Hematopoietic multipotent progenitor cell treated with erythropoietin and hydrocortisone succinate and interleukin-3 and kit ligand, for 17 days (in vitro differentiated cells): ENCODE measurements around the gene SCN5A.

Experiments
- DNase-seq: peaks from one replicate; pipeline ENCODE4 v3.0.0-alpha.2; 2015; ENCODE audit warnings: low spot score

The SCN5A gene

GRCh38 chr3:38536671-38537070, 112.8 kb downstream of the SCN5A start:
- no peak for DNase-seq

DNA sequence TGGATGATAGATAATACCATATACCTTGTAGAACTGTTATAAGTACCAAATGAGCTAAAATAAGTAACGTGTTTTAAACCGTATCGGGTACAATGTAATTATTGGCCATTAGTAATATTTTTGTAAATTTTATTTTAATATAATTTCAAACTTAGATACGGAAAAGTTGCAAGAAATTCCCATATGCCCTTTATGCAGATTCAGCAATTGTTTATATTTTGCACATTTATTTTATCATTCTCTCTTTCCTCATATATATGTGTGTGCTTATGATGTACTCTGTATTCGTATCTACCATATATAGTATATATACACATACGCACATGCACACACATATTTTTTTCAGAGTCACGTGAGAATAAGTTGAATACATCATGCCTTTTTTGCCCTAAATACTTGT, 114.9 kb downstream of the SCN5A start:
- no peak for DNase-seq

DNA sequence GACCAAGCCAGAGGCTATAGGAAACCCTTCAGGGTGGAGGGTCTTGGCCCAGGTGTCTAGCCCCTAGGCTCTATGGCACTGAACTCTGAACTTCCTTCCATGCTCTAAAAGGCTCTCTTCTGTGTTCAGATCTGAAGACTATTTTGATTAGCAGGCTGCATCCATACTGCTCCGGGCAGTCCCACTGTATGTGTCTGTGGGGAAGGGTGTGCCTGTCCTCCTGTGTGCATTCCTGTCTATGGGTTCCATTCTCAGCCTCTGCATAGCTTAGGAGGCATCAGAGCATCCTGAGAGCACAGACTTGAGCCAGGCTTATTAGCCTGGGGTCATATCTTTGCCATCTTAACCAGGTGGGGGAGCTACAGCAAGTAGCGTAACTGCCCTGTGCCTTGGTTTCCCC, 115.3 kb downstream of the SCN5A start:
- DNase-seq = no peak

DNA sequence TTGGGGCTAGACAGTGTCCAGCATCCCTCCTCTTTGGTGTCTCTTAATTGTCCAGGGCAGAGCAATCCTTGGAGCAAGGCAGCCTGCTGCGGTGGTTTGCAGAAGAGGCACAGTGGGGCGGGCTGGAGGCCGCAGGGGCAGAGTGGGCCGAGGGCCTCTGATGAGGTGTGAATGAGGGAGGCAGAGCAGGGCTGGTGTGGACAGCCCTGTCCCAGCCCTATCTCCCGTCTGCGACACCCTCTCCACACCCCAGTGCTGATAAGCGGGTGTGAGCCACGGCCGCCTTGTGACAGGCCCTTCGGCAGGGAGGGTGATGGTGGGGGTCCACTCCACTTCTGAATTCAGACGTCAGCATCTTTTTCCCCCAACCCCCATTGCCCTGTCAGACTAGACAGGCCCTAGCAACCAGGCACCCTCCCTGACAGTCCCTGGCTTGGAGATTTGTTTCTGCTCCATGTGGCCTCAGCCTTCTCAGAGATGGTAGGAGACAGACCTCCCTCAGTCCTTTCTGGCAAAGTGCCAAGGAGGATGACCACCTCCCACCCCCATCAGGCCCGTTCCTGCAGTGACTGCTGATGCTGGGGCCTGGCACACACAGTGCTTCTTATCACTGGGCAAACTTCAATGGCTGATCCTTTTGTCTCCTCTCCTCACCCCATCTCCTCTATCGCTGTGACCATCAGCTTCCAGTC, 116.1 kb downstream of the SCN5A start:
- DNase-seq = no peak

GRCh38 chr3:38532529-38532928, 117.0 kb downstream of the SCN5A start:
- no peak for DNase-seq

DNA sequence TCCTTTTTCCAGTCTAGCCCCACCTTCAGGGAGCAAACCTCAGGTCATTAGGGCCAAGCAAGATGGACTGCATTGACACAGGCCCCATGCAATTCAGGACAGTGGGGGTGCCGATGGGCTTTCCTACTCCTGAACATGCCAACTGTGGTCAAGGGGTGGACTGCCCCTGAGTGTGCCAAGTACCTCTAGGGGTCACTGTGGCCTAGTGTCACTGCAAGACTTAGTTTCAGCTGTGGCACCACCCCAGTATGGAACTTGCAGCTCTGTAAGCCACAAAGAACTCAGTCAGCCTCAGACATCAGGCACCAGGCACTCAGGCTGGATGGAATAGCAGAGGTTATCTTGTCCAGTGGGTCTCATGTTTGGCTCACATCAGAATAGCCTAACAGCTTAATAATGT, 121.0 kb downstream of the SCN5A start:
- DNase-seq = no peak

DNA sequence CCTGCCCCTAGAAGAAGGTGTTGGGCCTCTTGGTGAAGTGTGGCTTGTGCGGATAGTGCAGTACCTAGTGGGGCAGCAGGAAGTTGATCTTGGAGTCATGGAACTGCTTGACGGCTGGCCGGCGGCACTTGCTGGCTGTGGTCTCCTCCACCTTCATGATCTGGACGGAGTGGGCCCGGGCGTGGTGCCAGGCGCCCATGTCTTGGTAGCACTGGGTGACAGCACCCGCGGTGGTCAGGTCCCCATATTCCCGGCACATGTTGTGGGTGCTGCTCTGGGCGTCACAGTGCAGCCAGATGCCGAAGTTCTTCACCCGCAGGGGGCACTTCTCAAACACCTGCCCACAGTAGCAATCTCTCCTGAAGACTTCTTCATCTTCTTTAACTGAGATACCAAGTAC, 122.7 kb downstream of the SCN5A start:
- DNase-seq = no peak

DNA sequence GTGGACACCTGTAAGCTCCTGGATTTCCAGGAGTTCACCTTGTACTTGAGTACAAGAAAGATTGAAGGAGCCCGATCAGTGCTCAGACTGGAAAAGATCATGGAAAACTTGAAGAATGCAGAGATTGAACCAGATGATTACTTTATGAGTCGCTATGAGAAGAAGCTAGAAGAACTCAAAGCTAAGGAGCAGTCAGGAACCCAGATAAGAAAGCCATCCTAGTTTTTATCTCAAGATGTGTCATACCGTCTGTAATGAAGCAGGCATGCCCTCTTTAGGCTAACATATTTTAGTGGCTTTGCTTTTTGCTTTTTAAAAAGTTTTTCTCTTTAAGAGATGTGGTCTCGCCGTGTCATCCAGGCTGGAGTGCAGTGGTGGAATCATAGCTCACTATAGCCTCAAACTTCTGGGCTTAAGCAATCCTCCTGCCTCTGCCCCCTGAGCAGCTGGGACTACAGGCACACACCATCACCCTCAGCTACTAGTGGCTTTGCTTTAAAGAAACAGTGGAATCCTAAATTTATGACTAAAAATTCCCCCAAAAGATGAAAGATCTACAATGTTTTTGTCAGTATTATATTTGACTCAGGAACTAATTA, 125.2 kb downstream of the SCN5A start:
- no peak for DNase-seq

GRCh38 chr3:38522002-38522401, 127.5 kb downstream of the SCN5A start:
- DNase-seq = no peak

DNA sequence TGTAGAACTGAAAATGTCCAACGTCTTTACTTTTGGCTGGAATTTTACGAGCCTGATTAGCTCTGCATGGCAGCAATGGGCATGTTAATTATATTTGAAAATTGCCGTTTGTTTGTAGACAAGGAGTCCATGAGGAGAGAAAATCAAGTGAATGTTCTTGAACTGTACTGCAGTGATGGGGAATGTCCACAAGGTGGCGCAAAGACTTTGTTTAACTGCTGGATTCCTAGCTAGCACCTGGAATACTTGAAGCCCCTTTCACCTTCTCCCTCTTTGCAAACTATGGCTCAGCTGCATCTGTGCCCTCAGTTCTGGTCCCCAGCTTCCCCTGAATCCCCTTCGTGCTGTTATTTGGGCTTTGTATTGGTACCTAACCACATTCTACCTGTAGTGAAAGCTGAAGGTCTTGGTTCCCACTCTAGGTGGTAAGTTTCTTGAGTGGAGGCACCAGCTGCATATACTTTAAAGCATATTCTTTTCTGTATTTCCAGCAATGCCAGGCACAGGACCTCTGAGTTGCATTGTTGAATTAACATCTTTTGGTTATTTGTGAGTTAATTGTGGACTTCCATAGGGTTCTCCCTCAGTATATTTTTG, 128.0 kb downstream of the SCN5A start:
- peak; percentile 76 for DNase-seq

DNA sequence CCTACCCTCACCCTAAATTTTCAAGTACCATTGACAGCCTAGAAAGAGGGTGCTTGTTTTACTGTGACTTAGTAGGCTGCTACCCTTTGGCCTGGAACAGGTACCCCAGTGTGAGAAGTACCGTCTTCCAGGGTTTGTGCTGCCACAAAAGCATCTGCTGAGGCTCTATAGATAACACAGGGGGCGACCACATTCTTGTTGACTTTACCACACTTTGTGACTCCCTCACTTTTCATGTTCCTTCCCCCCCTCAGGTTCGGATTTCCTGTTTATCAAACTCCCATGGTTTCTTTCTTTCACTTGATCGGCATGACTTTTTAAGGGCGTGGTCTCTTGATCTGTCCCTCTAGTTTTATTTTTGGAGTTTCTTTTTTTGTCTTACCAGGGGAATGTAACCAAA, 129.8 kb downstream of the SCN5A start:
- DNase-seq = no peak

- no peak for DNase-seq
Observed at GRCh38 chr3:38519000-38519399, 130.5 kb downstream of the SCN5A start.

- DNase-seq = no peak
Observed at GRCh38 chr3:38516669-38517068, 132.8 kb downstream of the SCN5A start.

GRCh38 chr3:38515367-38515766, 134.1 kb downstream of the SCN5A start:
- no peak for DNase-seq

DNA sequence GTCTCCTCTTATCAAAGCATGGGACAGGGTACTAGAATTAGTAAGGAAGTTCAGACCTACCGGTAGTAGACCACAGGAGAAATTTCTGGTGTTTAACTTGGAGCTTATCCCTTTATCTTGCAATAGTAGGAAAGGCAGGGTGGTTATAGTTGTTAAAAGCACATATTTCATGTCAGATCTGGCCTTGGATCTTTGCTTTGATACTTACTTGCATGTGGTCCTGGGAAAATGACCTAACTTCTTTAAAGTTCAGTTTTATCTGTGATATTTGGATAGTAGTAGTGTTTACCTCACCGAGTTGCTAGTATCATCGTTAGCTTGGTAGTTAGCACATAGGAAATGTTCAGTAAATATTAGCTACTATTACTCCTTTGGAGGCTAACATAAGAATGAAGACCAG, 137.9 kb downstream of the SCN5A start:
- no peak for DNase-seq

- no peak for DNase-seq
Observed at GRCh38 chr3:38510631-38511030, 138.9 kb downstream of the SCN5A start.

GRCh38 chr3:38509732-38510131, 139.8 kb downstream of the SCN5A start:
- no peak for DNase-seq

- DNase-seq = no peak
Observed at GRCh38 chr3:38507120-38507519, 142.4 kb downstream of the SCN5A start.

DNA sequence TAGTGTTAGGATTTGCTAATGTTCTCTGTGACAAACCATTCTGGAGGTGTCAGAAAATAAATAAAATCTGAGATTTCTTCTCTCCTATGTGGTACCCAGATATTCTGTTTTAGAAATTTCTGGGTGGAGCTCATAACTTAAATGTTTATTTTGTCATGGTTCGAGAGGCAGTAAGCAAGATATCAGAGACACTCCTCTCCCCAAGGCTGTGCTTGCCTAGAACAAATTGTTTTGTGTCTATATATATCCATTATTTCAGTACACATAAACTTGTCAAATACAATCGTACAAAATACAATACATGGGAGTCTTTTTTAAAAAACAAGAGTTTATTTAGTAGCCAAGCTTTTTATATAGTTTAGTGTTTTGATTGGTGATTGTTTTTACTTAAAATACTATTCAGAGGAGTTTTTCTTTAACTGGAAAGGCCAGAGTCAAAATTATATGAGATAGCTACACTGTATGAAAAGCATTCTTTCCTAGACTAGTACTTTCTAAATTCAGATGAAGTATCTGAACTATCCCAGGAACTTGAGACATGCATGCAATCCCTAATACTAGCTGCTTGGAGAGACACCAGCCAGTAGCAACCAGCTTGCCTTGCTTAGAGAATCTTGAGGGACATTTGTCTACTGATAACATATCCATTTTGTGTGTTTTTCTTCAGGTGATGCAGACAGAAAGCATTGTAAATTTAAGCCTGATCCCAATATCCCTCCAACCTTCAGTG, 148.6 kb downstream of the SCN5A start:
- DNase-seq = no peak
